Measurements from ENCODE around the gene CST9.

CST9 gene

GRCh38 chr20:23649830-23650417 lies 44.2 kb upstream of the CST9 start:
- no peak for TF ChIP-seq CTCF (conservative IDR thresholded peaks at IDR 0.05)

GRCh38 chr20:23649242-23649641 lies 43.5 kb upstream of the CST9 start:
- no peak overlapping the region for H3K27ac ChIP-seq
- TF ChIP-seq CTCF (conservative IDR thresholded peaks at IDR 0.05), result no peak

More at GRCh38 chr20:23649830-23650417, 44.2 kb upstream of the CST9 start:
- no peak overlapping the region for H3K27ac ChIP-seq

GRCh38 chr20:23647346-23647745 lies 41.6 kb upstream of the CST9 start:
- TF ChIP-seq CTCF (conservative IDR thresholded peaks at IDR 0.05), result no peak
- no peak overlapping the region for H3K27ac ChIP-seq

GRCh38 chr20:23646106-23646873 lies 40.6 kb upstream of the CST9 start:
- no peak for TF ChIP-seq CTCF (conservative IDR thresholded peaks at IDR 0.05)

GRCh38 chr20:23645575-23645974 lies 39.9 kb upstream of the CST9 start:
- no peak for TF ChIP-seq CTCF (conservative IDR thresholded peaks at IDR 0.05)
- no peak overlapping the region for H3K27ac ChIP-seq

More at GRCh38 chr20:23646106-23646873, 40.6 kb upstream of the CST9 start:
- no peak overlapping the region for H3K27ac ChIP-seq

GRCh38 chr20:23644164-23644563 lies 38.4 kb upstream of the CST9 start:
- TF ChIP-seq CTCF (conservative IDR thresholded peaks at IDR 0.05), result no peak
- no peak overlapping the region for H3K27ac ChIP-seq

GRCh38 chr20:23643659-23644058 lies 37.9 kb upstream of the CST9 start:
- H3K27ac ChIP-seq, result no peak overlapping the region
- no peak for TF ChIP-seq CTCF (conservative IDR thresholded peaks at IDR 0.05)
